Endothelial cell of umbilical vein (primary cell): ENCODE data around the gene VPS37C. TPM values are rescaled to one million over a fixed set of nuclear protein-coding genes. Genes with fewer than 3 reads are reported as not detected.

ENCODE experiments used
- BruUV-seq: library from RNA; stranded (reverse); fragments of 400-500 nt; replicated peaks from 2 replicates; lab custom pipeline; 2021; lab: Mats Ljungman, UMichigan
- CTCF ChIA-PET: fragments of 300-600, 350-600 bp; sonication (Branson Sonifier 250); formaldehyde crosslinking; loops from one replicate; lab custom pipeline; 2021; ENCODE audit warnings: antibody characterized with exemption, inconsistent platforms; lab: Charles Lee
- POLR2A ChIA-PET: fragments of 300-600, 350-600 bp; sonication (Branson Sonifier 250); formaldehyde crosslinking; loops from one replicate; lab custom pipeline; 2021; ENCODE audit warnings: antibody characterized with exemption, inconsistent platforms; lab: Charles Lee
- DNase-seq: peaks from one replicate; pipeline ENCODE4 v3.0.0-alpha.2; 2011; ENCODE audit warnings: low read depth, low spot score
- FAIRE-seq: peaks from 2 replicates; lab custom pipeline; 2011; peaks lifted over from hg19 to GRCh38; lab: Jason Lieb, UNC
- H2AFZ ChIP-seq: 2 replicates; pipeline ENCODE4 v1.6.0; 2012; ENCODE audit warnings: low read depth, low read length, control low read depth, inconsistent platforms
- H3K27ac ChIP-seq: 2 replicates; pipeline ENCODE4 v1.5.1; 2011; ENCODE audit warnings: low read depth, mild to moderate bottlenecking, control low read depth, low read length, moderate library complexity; ENCODE audit not compliant: insufficient read depth
- H3K27me3 ChIP-seq, 2 experiments: 2 replicates each; pipeline versions ENCODE4 v1.6.0 to v1.6.1; 2011; ENCODE audit warnings: low read length in 2 of 2, mixed read lengths in 1 of 2; ENCODE audit not compliant: control insufficient read depth in 2 of 2, insufficient read depth in 2 of 2
- H3K36me3 ChIP-seq, 2 experiments: 2 replicates in 1 of 2; 3 replicates in 1 of 2; pipeline ENCODE4 v1.5.1; 2011; ENCODE audit warnings: low read length in 2 of 2, mild to moderate bottlenecking in 1 of 2, moderate library complexity in 1 of 2; ENCODE audit not compliant: control insufficient read depth in 2 of 2, insufficient read depth in 2 of 2; ENCODE audit errors: extremely low read depth in 1 of 2
- H3K4me1 ChIP-seq: 3 replicates; pipeline ENCODE4 v1.5.1; 2011; ENCODE audit warnings: mild to moderate bottlenecking, low read length; ENCODE audit not compliant: control insufficient read depth, insufficient read depth; ENCODE audit errors: extremely low read depth
- H3K4me2 ChIP-seq: 2 replicates; pipeline ENCODE4 v1.6.1; 2011; ENCODE audit warnings: low read length, control low read depth, mixed read lengths; ENCODE audit not compliant: insufficient read depth
- H3K4me3 ChIP-seq, 3 experiments: fragments of 200-600 bp in 1 of 3; sonication (generic), shearing (Covaris generic) in 1 of 3; replicated peaks in 1 of 3; 2 replicates each; pipeline ENCODE4 v1.5.1; 2011 to 2016; ENCODE audit warnings: control low read depth in 3 of 3, low read length in 3 of 3, mild to moderate bottlenecking in 2 of 3, inconsistent platforms in 1 of 3, low read depth in 1 of 3, moderate library complexity in 1 of 3; ENCODE audit not compliant: insufficient read depth in 1 of 3
- H3K79me2 ChIP-seq: 2 replicates; pipeline ENCODE4 v1.6.0; 2012; ENCODE audit warnings: low read length, inconsistent platforms; ENCODE audit not compliant: control insufficient read depth, insufficient read depth
- H3K9ac ChIP-seq: replicated peaks from 2 replicates; pipeline ENCODE3; 2011; ENCODE audit warnings: low read length, control low read depth; ENCODE audit not compliant: insufficient read depth; ENCODE audit errors: extremely low read depth
- H3K9me1 ChIP-seq: replicated peaks from 3 replicates; pipeline ENCODE4 v1.6.0; 2011; ENCODE audit warnings: mild to moderate bottlenecking, low read length; ENCODE audit not compliant: control insufficient read depth, insufficient read depth; ENCODE audit errors: extremely low read depth
- H3K9me3 ChIP-seq: replicated peaks from 2 replicates; pipeline ENCODE4 v1.5.1; 2012; ENCODE audit warnings: low read length, inconsistent platforms; ENCODE audit not compliant: control insufficient read depth, insufficient read depth
- H4K20me1 ChIP-seq: replicated peaks from 2 replicates; pipeline ENCODE3; 2011; ENCODE audit warnings: mild to moderate bottlenecking, low read length; ENCODE audit not compliant: control insufficient read depth, insufficient read depth; ENCODE audit errors: extremely low read depth
- CTCF ChIP-seq, 2 donors: IDR thresholded peaks; 1 replicate in 1 of 2; 2 replicates in 1 of 2; pipeline ENCODE4 v1.5.1; 2011; ENCODE audit warnings: low read length in 2 of 2, mild to moderate bottlenecking in 2 of 2, moderate library complexity in 2 of 2, control low read depth in 1 of 2, inconsistent platforms in 1 of 2, low read depth in 1 of 2; ENCODE audit not compliant: insufficient read depth in 1 of 2; ENCODE audit errors: extremely low read depth in 1 of 2
- EZH2 ChIP-seq: IDR thresholded peaks from 2 replicates; pipeline ENCODE4 v1.6.1; 2012; ENCODE audit warnings: borderline replicate concordance, low read depth, mild to moderate bottlenecking, moderate library complexity, low read length, inconsistent platforms; ENCODE audit not compliant: severe bottlenecking
- FOS ChIP-seq: IDR thresholded peaks from 2 replicates; pipeline ENCODE4 v1.6.1; 2011; ENCODE audit warnings: mild to moderate bottlenecking, low read length, moderate library complexity, borderline replicate concordance; ENCODE audit not compliant: insufficient read depth
- GATA2 ChIP-seq: IDR thresholded peaks from 2 replicates; pipeline ENCODE4 v1.7.0; 2011; ENCODE audit warnings: low read depth, mild to moderate bottlenecking, moderate library complexity, mixed read lengths, low read length; ENCODE audit not compliant: insufficient read length, insufficient read depth
- JUN ChIP-seq: IDR thresholded peaks from 2 replicates; pipeline ENCODE4 v1.6.1; 2011; ENCODE audit warnings: borderline replicate concordance, low read depth; ENCODE audit not compliant: insufficient read length, insufficient read depth
- MAX ChIP-seq: IDR thresholded peaks from 2 replicates; pipeline ENCODE4 v1.6.1; 2011; ENCODE audit not compliant: insufficient read depth, insufficient read length
- MYC ChIP-seq: IDR thresholded peaks from one replicate; pipeline ENCODE4 v1.6.1; 2011; ENCODE audit warnings: mild to moderate bottlenecking, low read depth, low read length
- POLR2A ChIP-seq: IDR thresholded peaks from 2 replicates; pipeline ENCODE4 v1.6.1; 2012; ENCODE audit warnings: low read depth, mild to moderate bottlenecking, control low read depth, low read length
- POLR2AphosphoS5 ChIP-seq: IDR thresholded peaks from 2 replicates; pipeline ENCODE4 v1.6.1; 2012; ENCODE audit warnings: low read depth, mild to moderate bottlenecking, control low read depth, low read length, moderate library complexity; ENCODE audit not compliant: insufficient read depth
- dilution Hi-C: fragments of 300-500 bp; cut with MboI; formaldehyde crosslinking; loops from one replicate; pipeline ENCODE4 v1.15.0; 2019; ENCODE audit warnings: low sequenced_read_pairs; ENCODE audit not compliant: extremely low pct_ligation_motif_present
- intact Hi-C: fragments of 100-400 bp; cut with micrococcal nuclease; formaldehyde crosslinking; loops from one replicate; pipeline ENCODE4 v1.10.0; 2022
- polyA plus RNA-seq, 4 experiments: library from polyadenylated mRNA; depleted of rRNA in 3 of 4; stranded (reverse) in 3 of 4; unstranded in 1 of 4; fragments of >200 nt; gene quantifications; 2 replicates each; pipeline versions ENCODE4 v1.2.1 to v1.2.3, GENCODE V29; 2011 to 2012; ENCODE audit warnings: missing spikeins in 1 of 4
- total RNA-seq: library from RNA; stranded (reverse); gene quantifications from 2 replicates; pipeline ENCODE4 v1.2.3, GENCODE V29; 2021

VPS37C gene
- total and polyA plus RNA-seq, 2 donors (not counting 3 experiments of a cell fraction or from before 2014, with no cell fraction given), result 17.7 to 23.4 TPM

- H3K4me2 ChIP-seq, result no peak overlapping the region
- ChIA-PET CTCF (no interaction called here), POLR2A (no interaction called here)
- H3K9me1 ChIP-seq, result no peaks in the 10 kb centered on the region
- no peaks in the 10 kb centered on the region for H3K4me1 ChIP-seq
- no peak overlapping the region for H3K4me3 ChIP-seq
- no peaks in the 10 kb centered on the region for H3K79me2 ChIP-seq
- TF ChIP-seq JUN (no peak), MYC (no peak), GATA2 (no peak), CTCF (IDR thresholded peaks at IDR 0.05; ENCODE audit: extremely low read depth in 1 of 2, insufficient read depth in 1 of 2, low read depth in 1 of 2, low read length in 2 of 2) (no peak), EZH2 (no peak), POLR2A (no peak), FOS (no peak), POLR2AphosphoS5 (no peak), MAX (no peak)
- no TSS peak for BruUV-seq
- no peak overlapping the region for H3K9ac ChIP-seq
- H3K36me3 ChIP-seq, result no peaks in the 10 kb centered on the region
- intact Hi-C loops (loop anchor here (1.0 kb wide), 1 partner anchor 13 kb away; no protein-coding TSS in a partner anchor), dilution Hi-C loops (no loop called here)
- H3K27ac ChIP-seq, result no peak overlapping the region
- DNase-seq (no peak), FAIRE-seq (no peak)
- no peaks in the 10 kb centered on the region for H3K9me3 ChIP-seq
- no peaks in the 10 kb centered on the region for H3K27me3 ChIP-seq
- no peak overlapping the region for H2AFZ ChIP-seq
- H4K20me1 ChIP-seq, result no peaks in the 10 kb centered on the region
Measured at GRCh38 chr11:61091373-61092279, 69.6 kb downstream of the VPS37C start.
